ENCODE data around the gene TJP1. TPM values are rescaled to one million over a fixed set of nuclear protein-coding genes. Genes with fewer than 3 reads are reported as not detected.
A peak's percentile ranks its signal among the peaks of the same experiment; 100 is the strongest.

The TJP1 gene
- total RNA-seq, 2 donors from 2014 or later: 86.9 to 110 TPM

DNA sequence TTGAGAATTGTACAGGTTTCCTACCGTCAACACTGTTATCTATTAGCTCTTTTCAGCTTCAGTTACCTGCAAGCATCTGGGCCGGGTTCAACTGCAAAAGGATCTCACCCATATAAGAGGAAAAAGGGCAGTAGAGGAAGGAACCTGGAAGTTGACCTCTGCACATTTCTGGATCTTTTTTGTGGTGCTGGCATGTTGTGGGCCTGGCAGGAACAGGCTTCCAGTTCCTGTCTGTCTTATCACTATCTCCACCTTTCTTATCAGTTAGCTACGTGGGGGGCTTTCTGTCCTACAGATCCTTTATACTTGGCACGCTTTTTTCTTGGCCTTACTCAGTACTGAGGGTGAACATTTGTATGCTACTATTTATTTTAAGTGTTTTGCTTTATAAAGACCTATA is 42.2 kb upstream of the TJP1 start:
- Histone ChIP-seq H3K27me3 (no peaks in the 10 kb centered on the region), H3K4me1 (peaks cover 0 to 30% of the 10 kb centered on the region in 2 donors), H3K4me3 (no peak overlapping the region), H3K36me3 (no peaks in the 10 kb centered on the region), H3K9me3 (no peaks in the 10 kb centered on the region), H3K27ac (peak overlapping the region in 1 of 2 donors; percentile 61)
- DNase-seq (ENCODE audit: low spot score): no peak
- TF ChIP-seq, protein P1, sequence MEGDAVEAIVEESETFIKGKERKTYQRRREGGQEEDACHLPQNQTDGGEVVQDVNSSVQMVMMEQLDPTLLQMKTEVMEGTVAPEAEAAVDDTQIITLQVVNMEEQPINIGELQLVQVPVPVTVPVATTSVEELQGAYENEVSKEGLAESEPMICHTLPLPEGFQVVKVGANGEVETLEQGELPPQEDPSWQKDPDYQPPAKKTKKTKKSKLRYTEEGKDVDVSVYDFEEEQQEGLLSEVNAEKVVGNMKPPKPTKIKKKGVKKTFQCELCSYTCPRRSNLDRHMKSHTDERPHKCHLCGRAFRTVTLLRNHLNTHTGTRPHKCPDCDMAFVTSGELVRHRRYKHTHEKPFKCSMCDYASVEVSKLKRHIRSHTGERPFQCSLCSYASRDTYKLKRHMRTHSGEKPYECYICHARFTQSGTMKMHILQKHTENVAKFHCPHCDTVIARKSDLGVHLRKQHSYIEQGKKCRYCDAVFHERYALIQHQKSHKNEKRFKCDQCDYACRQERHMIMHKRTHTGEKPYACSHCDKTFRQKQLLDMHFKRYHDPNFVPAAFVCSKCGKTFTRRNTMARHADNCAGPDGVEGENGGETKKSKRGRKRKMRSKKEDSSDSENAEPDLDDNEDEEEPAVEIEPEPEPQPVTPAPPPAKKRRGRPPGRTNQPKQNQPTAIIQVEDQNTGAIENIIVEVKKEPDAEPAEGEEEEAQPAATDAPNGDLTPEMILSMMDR (IDR thresholded peaks at IDR 0.05): no peak

DNA sequence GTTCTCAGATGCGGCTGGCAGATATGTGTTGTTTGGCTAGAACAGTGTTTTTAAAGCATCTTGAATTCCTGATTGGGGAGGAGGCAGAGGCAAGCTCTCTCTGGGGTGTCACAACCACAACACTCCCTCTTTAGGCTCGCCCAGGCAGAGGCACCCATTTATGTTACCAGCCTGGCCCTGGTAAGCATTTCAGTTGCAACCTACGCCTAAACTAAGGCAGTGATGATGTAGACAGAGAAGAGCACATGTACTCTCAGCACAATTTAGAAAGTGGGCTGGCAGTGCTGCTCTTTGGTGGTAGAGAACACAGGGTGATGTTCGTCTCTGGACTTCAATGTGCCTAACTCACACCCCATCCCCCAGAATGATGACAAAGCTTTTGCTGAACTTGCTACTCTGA is 41.2 kb upstream of the TJP1 start:
- Histone ChIP-seq H3K4me3 (no peak overlapping the region), H3K4me1 (peaks cover 0 to 26% of the 10 kb centered on the region in 2 donors), H3K27ac (no peak overlapping the region), H3K9me3 (no peaks in the 10 kb centered on the region), H3K27me3 (no peaks in the 10 kb centered on the region), H3K36me3 (no peaks in the 10 kb centered on the region)
- TF ChIP-seq, protein P1 (IDR thresholded peaks at IDR 0.05): no peak
- no peak for DNase-seq (ENCODE audit: low spot score)

DNA sequence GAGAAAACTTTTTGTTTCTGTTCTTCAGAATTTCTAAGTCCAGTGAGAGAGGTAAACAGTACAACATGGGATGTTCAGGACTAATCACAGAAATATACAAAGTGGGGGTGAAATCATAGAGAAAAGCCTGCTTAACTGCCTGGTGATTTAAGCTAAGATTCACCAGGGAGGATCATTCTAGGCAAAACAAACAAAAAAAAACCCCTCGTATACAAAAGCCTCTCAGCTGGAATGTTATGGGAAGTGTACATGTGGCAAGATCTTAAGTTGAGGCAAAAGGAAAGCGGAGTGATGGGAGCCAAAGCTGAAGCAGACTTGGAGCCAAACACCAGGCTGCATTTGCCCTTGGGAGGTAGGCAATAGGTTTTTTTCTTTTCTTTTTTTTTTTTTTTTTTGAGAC is 40.0 kb upstream of the TJP1 start:
- no peaks in the 10 kb centered on the region for H3K9me3 ChIP-seq
- TF ChIP-seq, protein P1 (IDR thresholded peaks at IDR 0.05): no peak
- peaks cover 0 to 26% of the 10 kb centered on the region in 2 donors for H3K4me1 ChIP-seq
- H3K27ac ChIP-seq: no peak overlapping the region
- H3K36me3 ChIP-seq: no peaks in the 10 kb centered on the region
- no peaks in the 10 kb centered on the region for H3K27me3 ChIP-seq
- H3K4me3 ChIP-seq: no peak overlapping the region
- no peak for DNase-seq (ENCODE audit: low spot score)

DNA sequence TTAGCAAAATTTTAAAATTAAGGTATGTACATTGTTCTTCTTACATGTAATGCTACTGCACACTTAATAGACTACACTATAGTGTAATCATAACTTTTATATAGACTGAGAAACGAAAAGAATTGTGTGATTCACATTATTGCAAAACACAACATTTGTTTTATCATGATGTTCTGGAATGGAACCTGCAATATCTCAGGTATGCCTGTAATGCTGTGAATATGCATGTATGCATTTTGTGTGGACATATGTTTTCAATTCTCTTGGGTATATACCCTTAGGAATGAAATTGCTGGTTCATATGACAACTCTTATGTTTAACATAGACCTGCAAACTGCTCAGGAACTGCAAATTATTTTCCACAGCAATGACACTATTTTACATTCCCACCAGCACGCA is 38.6 kb upstream of the TJP1 start:
- no peak for DNase-seq (ENCODE audit: low spot score)
- no peak overlapping the region for H3K27ac ChIP-seq
- peaks cover 0 to 23% of the 10 kb centered on the region in 2 donors for H3K4me1 ChIP-seq
- no peaks in the 10 kb centered on the region for H3K36me3 ChIP-seq
- no peaks in the 10 kb centered on the region for H3K9me3 ChIP-seq
- H3K4me3 ChIP-seq: no peak overlapping the region
- TF ChIP-seq, protein P1 (IDR thresholded peaks at IDR 0.05): no peak
- no peaks in the 10 kb centered on the region for H3K27me3 ChIP-seq

DNA sequence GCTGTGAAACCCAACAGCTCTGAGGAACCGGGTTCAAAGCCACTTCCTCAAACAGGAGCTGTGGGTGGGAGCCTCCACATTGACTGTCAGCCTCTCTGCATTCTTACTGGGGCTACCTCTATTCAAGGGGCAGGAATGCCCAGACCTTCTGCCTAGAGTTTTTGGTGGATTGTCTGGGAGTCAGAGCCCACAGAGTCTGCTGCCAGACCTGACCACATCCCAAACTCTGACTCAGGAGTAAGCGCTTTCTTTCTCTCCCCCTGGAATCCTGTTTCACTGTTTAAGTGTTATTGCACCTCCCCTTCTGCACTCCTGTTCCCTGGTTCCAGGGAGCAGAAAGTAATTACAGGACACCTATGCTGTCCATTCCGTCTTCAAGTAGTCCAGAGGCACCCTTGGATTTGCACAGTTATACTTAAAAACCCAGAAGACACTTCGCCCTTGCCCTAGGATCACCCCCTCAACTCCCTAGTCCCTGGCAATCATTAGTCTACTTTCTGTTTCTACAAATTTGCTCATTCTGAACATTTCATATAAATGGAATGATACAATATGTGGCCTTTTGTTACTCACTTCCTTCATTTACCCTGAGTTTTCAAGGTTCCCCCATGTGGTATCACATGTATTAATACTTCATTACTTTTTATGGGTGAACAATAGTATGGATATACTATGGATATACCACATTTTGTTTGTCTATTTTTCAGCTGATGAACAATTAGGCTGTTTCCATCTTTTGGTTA is 37.9 kb upstream of the TJP1 start:
- Histone ChIP-seq H3K4me3 (no peak overlapping the region), H3K27ac (peak overlapping the region in 1 of 2 donors; percentile 60), H3K9me3 (no peaks in the 10 kb centered on the region), H3K4me1 (peaks cover 0 to 16% of the 10 kb centered on the region in 2 donors), H3K36me3 (no peaks in the 10 kb centered on the region), H3K27me3 (no peaks in the 10 kb centered on the region)
- DNase-seq (ENCODE audit: low spot score): no peak
- TF ChIP-seq, protein P1 (IDR thresholded peaks at IDR 0.05): no peak

DNA sequence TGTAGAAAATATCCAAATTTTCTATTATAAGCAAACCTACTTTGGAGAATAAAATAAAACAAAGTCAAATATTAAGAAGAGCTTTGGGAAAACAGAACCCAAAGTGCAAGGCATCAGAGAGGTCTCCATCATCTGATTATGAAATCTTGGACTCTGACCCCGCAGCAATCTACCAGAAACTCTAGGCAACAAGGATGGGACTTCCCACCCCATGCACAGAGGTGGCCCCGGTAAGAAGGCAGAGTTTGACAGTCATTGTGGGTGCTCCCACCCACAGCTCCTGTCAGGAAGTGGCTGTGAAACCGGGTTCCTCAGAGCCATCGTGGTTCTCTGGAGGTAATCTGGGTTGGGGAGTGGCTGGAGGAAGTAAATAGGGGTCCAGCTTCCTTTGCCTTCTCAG is 37.0 kb upstream of the TJP1 start:
- Histone ChIP-seq H3K27ac (peak overlapping the region in 1 of 2 donors; percentile 60), H3K4me3 (no peak overlapping the region), H3K27me3 (no peaks in the 10 kb centered on the region), H3K9me3 (no peaks in the 10 kb centered on the region), H3K4me1 (peaks cover 0 to 7% of the 10 kb centered on the region in 2 donors), H3K36me3 (no peaks in the 10 kb centered on the region)
- TF ChIP-seq, protein P1 (IDR thresholded peaks at IDR 0.05): no peak
- DNase-seq (ENCODE audit: low spot score): no peak

All from right atrium auricular region (tissue), 2 donors.